Measurements from ENCODE around the gene PLEKHA3.
"Not testable (repeated sequence)": the region's sequence is repeated elsewhere in the genome, so short reads cannot be mapped to it uniquely, and the experiment has no call there.

PLEKHA3 gene

GRCh38 chr2:178480227-178481181, at the start of gene PLEKHA3:
Gene PLEKHA3 (plus strand): TSS chr2:178480457. CDS start chr2:178480870, 413 bp downstream.
- DNase-seq (ENCODE audit: low read depth), result peak; percentile 97

GRCh38 chr2:178436662-178437061, 43.6 kb upstream of the PLEKHA3 start:
- no peak for DNase-seq (ENCODE audit: low read depth)

- DNase-seq (ENCODE audit: low read depth), result peak; percentile 49
Observed at GRCh38 chr2:178441426-178441825, 38.8 kb upstream of the PLEKHA3 start.

- DNase-seq (ENCODE audit: low read depth), result no peak
Observed at GRCh38 chr2:178448968-178449661, 31.1 kb upstream of the PLEKHA3 start.

GRCh38 chr2:178449700-178450523, 30.3 kb upstream of the PLEKHA3 start:
- peak; percentile 7 for DNase-seq (ENCODE audit: low read depth)

GRCh38 chr2:178450524-178450773, 29.8 kb upstream of the PLEKHA3 start:
- no peak for DNase-seq (ENCODE audit: low read depth)

GRCh38 chr2:178450774-178451525, 29.3 kb upstream of the PLEKHA3 start, which contains the start of the genes PJVK and PRKRA:
Gene PJVK (plus strand): TSS chr2:178451378. CDS start chr2:178453410, 2,032 bp downstream.
Gene PRKRA (minus strand): TSS chr2:178451175. CDS start chr2:178451030, 145 bp downstream.
- DNase-seq (ENCODE audit: low read depth), result peak; percentile 98

- DNase-seq (ENCODE audit: low read depth), result no peak
Observed at GRCh38 chr2:178452334-178452733, 27.9 kb upstream of the PLEKHA3 start.

- DNase-seq (ENCODE audit: low read depth), result no peak
Observed at GRCh38 chr2:178452870-178453269, 27.4 kb upstream of the PLEKHA3 start.

- no peak for DNase-seq (ENCODE audit: low read depth)
Observed at GRCh38 chr2:178455947-178456346, 24.3 kb upstream of the PLEKHA3 start.

- no peak for DNase-seq (ENCODE audit: low read depth)
Observed at GRCh38 chr2:178457390-178457886, 22.8 kb upstream of the PLEKHA3 start.

GRCh38 chr2:178469219-178469849, 10.9 kb upstream of the PLEKHA3 start:
- DNase-seq (ENCODE audit: low read depth), result no peak

GRCh38 chr2:178471313-178471712, 8.9 kb upstream of the PLEKHA3 start:
- not testable (repeated sequence) for DNase-seq (ENCODE audit: low read depth)

- DNase-seq (ENCODE audit: low read depth), result no peak
Observed at GRCh38 chr2:178473373-178473772, 6.9 kb upstream of the PLEKHA3 start.

GRCh38 chr2:178473931-178474330, 6.3 kb upstream of the PLEKHA3 start:
- DNase-seq (ENCODE audit: low read depth), result peak; percentile 29

GRCh38 chr2:178474560-178474959, 5.7 kb upstream of the PLEKHA3 start:
- no peak for DNase-seq (ENCODE audit: low read depth)

- DNase-seq (ENCODE audit: low read depth), result no peak
Observed at GRCh38 chr2:178476477-178476876, 3.8 kb upstream of the PLEKHA3 start.

GRCh38 chr2:178477443-178478129, 2.7 kb upstream of the PLEKHA3 start:
- DNase-seq (ENCODE audit: low read depth), result no peak

GRCh38 chr2:178478130-178478438, 2.2 kb upstream of the PLEKHA3 start:
- no peak for DNase-seq (ENCODE audit: low read depth)

All from EH (cell line).